Liver (tissue), 9 donors: ENCODE measurements around the gene AXDND1. TPM values are rescaled to one million over a fixed set of nuclear protein-coding genes. Genes with fewer than 3 reads are reported as not detected.

ENCODE experiments used
- DNase-seq: peaks from one replicate; pipeline ENCODE4 v3.0.0-alpha.2; 2017; ENCODE audit warnings: low spot score
- H3K27ac ChIP-seq, 2 donors: one replicate each; pipeline ENCODE4 v1.7.0; 2013; ENCODE audit warnings: inconsistent platforms in 2 of 2, low read length in 2 of 2, control low read depth in 1 of 2, low read depth in 1 of 2, mild to moderate bottlenecking in 1 of 2
- H3K27me3 ChIP-seq, 4 donors: one replicate each; pipeline versions ENCODE4 v1.6.1 to v1.7.0; 2013; ENCODE audit warnings: low read length in 3 of 4, inconsistent platforms in 1 of 4, mild to moderate bottlenecking in 1 of 4, moderate library complexity in 1 of 4; ENCODE audit not compliant: control insufficient read depth in 4 of 4, insufficient read depth in 4 of 4
- H3K36me3 ChIP-seq, 4 donors: one replicate each; pipeline versions ENCODE4 v1.6.1 to v1.7.0; 2013; ENCODE audit warnings: low read length in 3 of 4, mild to moderate bottlenecking in 3 of 4, low read depth in 1 of 4, moderate library complexity in 1 of 4; ENCODE audit not compliant: control insufficient read depth in 4 of 4, insufficient read depth in 3 of 4
- H3K4me1 ChIP-seq, 4 donors: one replicate each; pipeline versions ENCODE4 v1.6.1 to v1.7.0; 2013; ENCODE audit warnings: low read length in 3 of 4, mild to moderate bottlenecking in 3 of 4, moderate library complexity in 1 of 4; ENCODE audit not compliant: control insufficient read depth in 4 of 4, insufficient read depth in 4 of 4
- H3K4me3 ChIP-seq, 3 donors: one replicate each; pipeline versions ENCODE4 v1.6.1 to v1.7.0; 2013; ENCODE audit warnings: low read length in 3 of 3, control low read depth in 1 of 3, low read depth in 1 of 3, mild to moderate bottlenecking in 1 of 3
- H3K9ac ChIP-seq, 2 donors: one replicate each; pipeline ENCODE4 v1.7.0; 2013; ENCODE audit warnings: low read length in 2 of 2, mild to moderate bottlenecking in 2 of 2, moderate library complexity in 2 of 2, control low read depth in 1 of 2, low read depth in 1 of 2
- H3K9me3 ChIP-seq, 4 donors: one replicate each; pipeline versions ENCODE4 v1.6.1 to v1.7.0; 2013; ENCODE audit warnings: low read length in 3 of 4; ENCODE audit not compliant: control insufficient read depth in 4 of 4
- EGR1 ChIP-seq, 2 donors: IDR thresholded peaks; 2 replicates each; pipeline ENCODE4 v1.6.1; 2016 to 2018; ENCODE audit warnings: antibody characterized with exemption in 2 of 2, low read depth in 2 of 2
- FOXA1 ChIP-seq: IDR thresholded peaks from 2 replicates; pipeline ENCODE4 v1.6.1; 2016; ENCODE audit warnings: antibody characterized with exemption
- FOXA2 ChIP-seq: IDR thresholded peaks from 2 replicates; pipeline ENCODE4 v1.6.1; 2016; ENCODE audit warnings: antibody characterized with exemption
- GABPA ChIP-seq, 2 donors: IDR thresholded peaks in 1 of 2; conservative IDR thresholded peaks in 1 of 2; 2 replicates each; pipeline ENCODE4 v1.6.1; 2016; ENCODE audit warnings: antibody characterized with exemption in 2 of 2, mild to moderate bottlenecking in 1 of 2, moderate library complexity in 1 of 2
- HNF4A ChIP-seq, 2 donors: conservative IDR thresholded peaks; 2 replicates each; pipeline ENCODE4 v1.6.1; 2016; ENCODE audit warnings: antibody characterized with exemption in 2 of 2, mild to moderate bottlenecking in 2 of 2
- HNF4G ChIP-seq: IDR thresholded peaks from 2 replicates; pipeline ENCODE4 v1.6.1; 2016; ENCODE audit warnings: antibody characterized with exemption
- JUND ChIP-seq, 2 donors: IDR thresholded peaks; 2 replicates each; pipeline ENCODE4 v1.6.1; 2016; ENCODE audit warnings: antibody characterized with exemption in 2 of 2
- NR2F2 ChIP-seq: IDR thresholded peaks from 2 replicates; pipeline ENCODE4 v1.6.1; 2016; ENCODE audit warnings: antibody characterized with exemption
- RAD21 ChIP-seq, 2 donors: IDR thresholded peaks; 2 replicates each; pipeline ENCODE4 v1.6.1; 2016; ENCODE audit warnings: antibody characterized with exemption in 2 of 2, mild to moderate bottlenecking in 2 of 2
- RXRA ChIP-seq, 2 donors: IDR thresholded peaks; 2 replicates each; pipeline ENCODE4 v1.6.1; 2017 to 2018; ENCODE audit warnings: antibody characterized with exemption in 2 of 2, mild to moderate bottlenecking in 1 of 2
- SP1 ChIP-seq: IDR thresholded peaks from 2 replicates; pipeline ENCODE4 v1.6.1; 2018; ENCODE audit warnings: antibody characterized with exemption, mild to moderate bottlenecking
- TAF1 ChIP-seq: conservative IDR thresholded peaks from 2 replicates; pipeline ENCODE4 v1.6.1; 2016; ENCODE audit warnings: antibody characterized with exemption, mild to moderate bottlenecking
- YY1 ChIP-seq: IDR thresholded peaks from 2 replicates; pipeline ENCODE4 v1.6.1; 2016; ENCODE audit warnings: antibody characterized with exemption, mild to moderate bottlenecking
- WGBS: extraction: QIAGEN DNeasy Blood & Tissue Kit; methylation state at CpG from one replicate; pipeline ENCODE4 v1.1.7; 2013; 5-methylcytosine and 5-hydroxymethylcytosine counted together
- polyA plus RNA-seq, 2 donors: library from polyadenylated mRNA; stranded (reverse) in 1 of 2; unstranded in 1 of 2; fragments of 200-250 nt in 1 of 2; fragments of >200 nt in 1 of 2; fragmentation: Nextera tagmentation in 1 of 2; extraction: Ambion mirVana in 1 of 2; gene quantifications; one replicate each; pipeline versions ENCODE4 v1.2.1 to v1.2.3, GENCODE V29; 2013 to 2015
- total RNA-seq, 2 donors: library from RNA; depleted of rRNA; stranded (reverse); fragments of >200 nt; gene quantifications; one replicate each; pipeline ENCODE4 v1.2.3, GENCODE V29; 2014
- TF ChIP-seq, protein P1 (sequence below): IDR thresholded peaks from 2 replicates; pipeline ENCODE4 v1.6.1; 2016; ENCODE audit warnings: antibody characterized with exemption, mild to moderate bottlenecking
- TF ChIP-seq, protein P2 (sequence below): IDR thresholded peaks from 2 replicates; pipeline ENCODE4 v1.6.1; 2016; ENCODE audit warnings: antibody characterized with exemption
- TF ChIP-seq, protein P3 (sequence below): IDR thresholded peaks from 2 replicates; pipeline ENCODE4 v1.6.1; 2016; ENCODE audit warnings: antibody characterized with exemption
- TF ChIP-seq, protein P4 (sequence below): IDR thresholded peaks from 2 replicates; pipeline ENCODE4 v1.6.1; 2016; ENCODE audit warnings: antibody characterized with exemption
- TF ChIP-seq, protein P5 (sequence below): fragments of 150-350 bp; IDR thresholded peaks from 2 replicates; pipeline ENCODE4 v1.5.1; 2017; ENCODE audit warnings: improper control_type of control experiment, low read depth, low read length; ENCODE audit not compliant: missing input control
- donor health status: healthy.
- donor health status: healthy.
- donor health status: healthy.
- donor health status: healthy.
- donor health status: healthy.

The AXDND1 gene
- total and polyA plus RNA-seq, 4 donors, result 0.25 TPM; not detected in 3

DNA sequence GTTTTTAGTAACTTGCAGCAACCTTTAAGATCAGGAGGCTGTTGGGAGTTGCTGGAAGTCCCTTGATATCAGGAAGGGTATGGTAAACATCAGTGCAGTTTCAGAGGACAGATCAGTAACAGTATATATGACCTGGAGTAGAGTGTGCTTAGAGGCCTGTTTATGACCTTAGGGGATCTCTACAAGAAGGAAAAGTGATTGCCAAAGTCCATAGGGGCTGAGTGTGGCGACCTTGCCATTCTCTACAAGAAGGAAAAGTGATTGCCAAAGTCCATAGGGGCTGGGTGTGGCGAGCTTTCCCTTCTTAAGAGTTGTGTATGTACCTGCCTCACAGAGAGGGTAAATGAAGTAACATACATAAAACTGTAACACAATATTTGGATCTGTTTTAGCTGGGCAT lies 28.5 kb upstream of the AXDND1 start:
- no peak overlapping the region for H3K9ac ChIP-seq
- TF ChIP-seq, protein P1, sequence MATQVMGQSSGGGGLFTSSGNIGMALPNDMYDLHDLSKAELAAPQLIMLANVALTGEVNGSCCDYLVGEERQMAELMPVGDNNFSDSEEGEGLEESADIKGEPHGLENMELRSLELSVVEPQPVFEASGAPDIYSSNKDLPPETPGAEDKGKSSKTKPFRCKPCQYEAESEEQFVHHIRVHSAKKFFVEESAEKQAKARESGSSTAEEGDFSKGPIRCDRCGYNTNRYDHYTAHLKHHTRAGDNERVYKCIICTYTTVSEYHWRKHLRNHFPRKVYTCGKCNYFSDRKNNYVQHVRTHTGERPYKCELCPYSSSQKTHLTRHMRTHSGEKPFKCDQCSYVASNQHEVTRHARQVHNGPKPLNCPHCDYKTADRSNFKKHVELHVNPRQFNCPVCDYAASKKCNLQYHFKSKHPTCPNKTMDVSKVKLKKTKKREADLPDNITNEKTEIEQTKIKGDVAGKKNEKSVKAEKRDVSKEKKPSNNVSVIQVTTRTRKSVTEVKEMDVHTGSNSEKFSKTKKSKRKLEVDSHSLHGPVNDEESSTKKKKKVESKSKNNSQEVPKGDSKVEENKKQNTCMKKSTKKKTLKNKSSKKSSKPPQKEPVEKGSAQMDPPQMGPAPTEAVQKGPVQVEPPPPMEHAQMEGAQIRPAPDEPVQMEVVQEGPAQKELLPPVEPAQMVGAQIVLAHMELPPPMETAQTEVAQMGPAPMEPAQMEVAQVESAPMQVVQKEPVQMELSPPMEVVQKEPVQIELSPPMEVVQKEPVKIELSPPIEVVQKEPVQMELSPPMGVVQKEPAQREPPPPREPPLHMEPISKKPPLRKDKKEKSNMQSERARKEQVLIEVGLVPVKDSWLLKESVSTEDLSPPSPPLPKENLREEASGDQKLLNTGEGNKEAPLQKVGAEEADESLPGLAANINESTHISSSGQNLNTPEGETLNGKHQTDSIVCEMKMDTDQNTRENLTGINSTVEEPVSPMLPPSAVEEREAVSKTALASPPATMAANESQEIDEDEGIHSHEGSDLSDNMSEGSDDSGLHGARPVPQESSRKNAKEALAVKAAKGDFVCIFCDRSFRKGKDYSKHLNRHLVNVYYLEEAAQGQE, result no peak
- TF ChIP-seq HNF4A (conservative IDR thresholded peaks at IDR 0.05), result no peak
- TF ChIP-seq YY1, result no peak
- TF ChIP-seq RXRA (IDR thresholded peaks at IDR 0.05), result no peak
- TF ChIP-seq RAD21 (IDR thresholded peaks at IDR 0.05), result no peak
- TF ChIP-seq TAF1, result no peak
- TF ChIP-seq, protein P2, sequence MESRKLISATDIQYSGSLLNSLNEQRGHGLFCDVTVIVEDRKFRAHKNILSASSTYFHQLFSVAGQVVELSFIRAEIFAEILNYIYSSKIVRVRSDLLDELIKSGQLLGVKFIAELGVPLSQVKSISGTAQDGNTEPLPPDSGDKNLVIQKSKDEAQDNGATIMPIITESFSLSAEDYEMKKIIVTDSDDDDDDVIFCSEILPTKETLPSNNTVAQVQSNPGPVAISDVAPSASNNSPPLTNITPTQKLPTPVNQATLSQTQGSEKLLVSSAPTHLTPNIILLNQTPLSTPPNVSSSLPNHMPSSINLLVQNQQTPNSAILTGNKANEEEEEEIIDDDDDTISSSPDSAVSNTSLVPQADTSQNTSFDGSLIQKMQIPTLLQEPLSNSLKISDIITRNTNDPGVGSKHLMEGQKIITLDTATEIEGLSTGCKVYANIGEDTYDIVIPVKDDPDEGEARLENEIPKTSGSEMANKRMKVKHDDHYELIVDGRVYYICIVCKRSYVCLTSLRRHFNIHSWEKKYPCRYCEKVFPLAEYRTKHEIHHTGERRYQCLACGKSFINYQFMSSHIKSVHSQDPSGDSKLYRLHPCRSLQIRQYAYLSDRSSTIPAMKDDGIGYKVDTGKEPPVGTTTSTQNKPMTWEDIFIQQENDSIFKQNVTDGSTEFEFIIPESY, result no peak
- no peak for TF ChIP-seq NR2F2
- TF ChIP-seq, protein P3, sequence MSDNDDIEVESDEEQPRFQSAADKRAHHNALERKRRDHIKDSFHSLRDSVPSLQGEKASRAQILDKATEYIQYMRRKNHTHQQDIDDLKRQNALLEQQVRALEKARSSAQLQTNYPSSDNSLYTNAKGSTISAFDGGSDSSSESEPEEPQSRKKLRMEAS, result no peak
- TF ChIP-seq JUND (IDR thresholded peaks at IDR 0.05), result no peak
- no peak for TF ChIP-seq GABPA (IDR thresholded peaks at IDR 0.05 in 1 of 2, conservative IDR thresholded peaks at IDR 0.05 in 1 of 2)
- no peak for TF ChIP-seq SP1
- no peak for TF ChIP-seq FOXA2
- no peak for TF ChIP-seq FOXA1
- TF ChIP-seq, protein P4, sequence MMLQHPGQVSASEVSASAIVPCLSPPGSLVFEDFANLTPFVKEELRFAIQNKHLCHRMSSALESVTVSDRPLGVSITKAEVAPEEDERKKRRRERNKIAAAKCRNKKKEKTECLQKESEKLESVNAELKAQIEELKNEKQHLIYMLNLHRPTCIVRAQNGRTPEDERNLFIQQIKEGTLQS, result no peak
- no peak for TF ChIP-seq EGR1 (IDR thresholded peaks at IDR 0.05; ENCODE audit: low read depth in 2 of 2)
- TF ChIP-seq HNF4G, result no peak
- TF ChIP-seq, protein P5, sequence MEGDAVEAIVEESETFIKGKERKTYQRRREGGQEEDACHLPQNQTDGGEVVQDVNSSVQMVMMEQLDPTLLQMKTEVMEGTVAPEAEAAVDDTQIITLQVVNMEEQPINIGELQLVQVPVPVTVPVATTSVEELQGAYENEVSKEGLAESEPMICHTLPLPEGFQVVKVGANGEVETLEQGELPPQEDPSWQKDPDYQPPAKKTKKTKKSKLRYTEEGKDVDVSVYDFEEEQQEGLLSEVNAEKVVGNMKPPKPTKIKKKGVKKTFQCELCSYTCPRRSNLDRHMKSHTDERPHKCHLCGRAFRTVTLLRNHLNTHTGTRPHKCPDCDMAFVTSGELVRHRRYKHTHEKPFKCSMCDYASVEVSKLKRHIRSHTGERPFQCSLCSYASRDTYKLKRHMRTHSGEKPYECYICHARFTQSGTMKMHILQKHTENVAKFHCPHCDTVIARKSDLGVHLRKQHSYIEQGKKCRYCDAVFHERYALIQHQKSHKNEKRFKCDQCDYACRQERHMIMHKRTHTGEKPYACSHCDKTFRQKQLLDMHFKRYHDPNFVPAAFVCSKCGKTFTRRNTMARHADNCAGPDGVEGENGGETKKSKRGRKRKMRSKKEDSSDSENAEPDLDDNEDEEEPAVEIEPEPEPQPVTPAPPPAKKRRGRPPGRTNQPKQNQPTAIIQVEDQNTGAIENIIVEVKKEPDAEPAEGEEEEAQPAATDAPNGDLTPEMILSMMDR, result no peak
- no peak overlapping the region for H3K4me3 ChIP-seq
- WGBS, result 92% methylated on average over 2 of the region's 2 CpGs
- DNase-seq, result no peak
- no peak overlapping the region for H3K27ac ChIP-seq
- no peaks in the 10 kb centered on the region for H3K9me3 ChIP-seq
- H3K36me3 ChIP-seq, result peaks cover 5 to 19% (median 11%) of the 10 kb centered on the region in 4 donors
- H3K4me1 ChIP-seq, result peaks cover 0 to under 1% (median 0%) of the 10 kb centered on the region in 4 donors
- no peaks in the 10 kb centered on the region for H3K27me3 ChIP-seq
